ENCODE data around the gene ONECUT3. TPM values are rescaled to one million over a fixed set of nuclear protein-coding genes. Genes with fewer than 3 reads are reported as not detected.

The ONECUT3 gene
- total RNA-seq, 1 donor from 2014 or later, result 0.94 TPM

GRCh38 chr19:1824252-1824622 lies 70.9 kb downstream of the ONECUT3 start:
- Mint-ChIP-seq H3K9me3 (no peaks in the 10 kb centered on the region), H3K36me3 (peaks cover 6% of the 10 kb centered on the region), H3K27ac (no peak overlapping the region), H3K4me3 (no peak overlapping the region), H3K4me1 (ENCODE audit: unreplicated experiment) (peaks cover 3% of the 10 kb centered on the region), H3K27me3 (no peaks in the 10 kb centered on the region)
- no peak for TF ChIP-seq CTCF (conservative IDR thresholded peaks at IDR 0.05)
- no peak for DNase-seq (ENCODE audit: extremely low spot score, unreplicated experiment)

- Mint-ChIP-seq H3K27ac (no peak overlapping the region), H3K9me3 (no peaks in the 10 kb centered on the region), H3K4me3 (no peak overlapping the region), H3K36me3 (peaks cover 3% of the 10 kb centered on the region), H3K4me1 (ENCODE audit: unreplicated experiment) (peaks cover 3% of the 10 kb centered on the region), H3K27me3 (no peaks in the 10 kb centered on the region)
- peak; percentile 87 for DNase-seq (ENCODE audit: extremely low spot score, unreplicated experiment)
- TF ChIP-seq CTCF (conservative IDR thresholded peaks at IDR 0.05), result peak; percentile 93
Observed at GRCh38 chr19:1825909-1826556, 72.7 kb downstream of the ONECUT3 start.

- H3K9me3 Mint-ChIP-seq, result no peaks in the 10 kb centered on the region
- H3K27me3 Mint-ChIP-seq, result no peaks in the 10 kb centered on the region
- peaks cover 3% of the 10 kb centered on the region for H3K4me1 Mint-ChIP-seq (ENCODE audit: unreplicated experiment)
- H3K36me3 Mint-ChIP-seq, result peaks cover 3% of the 10 kb centered on the region
- TF ChIP-seq CTCF (conservative IDR thresholded peaks at IDR 0.05), result no peak
- no peak overlapping the region for H3K27ac Mint-ChIP-seq
- no peak overlapping the region for H3K4me3 Mint-ChIP-seq
- DNase-seq (ENCODE audit: extremely low spot score, unreplicated experiment), result no peak
Observed at GRCh38 chr19:1826557-1827521, 73.5 kb downstream of the ONECUT3 start.

GRCh38 chr19:1827566-1828278 lies 74.4 kb downstream of the ONECUT3 start:
- Mint-ChIP-seq H3K27ac (no peak overlapping the region), H3K9me3 (no peaks in the 10 kb centered on the region), H3K36me3 (peaks cover 3% of the 10 kb centered on the region), H3K4me3 (no peak overlapping the region), H3K4me1 (ENCODE audit: unreplicated experiment) (peaks cover 3% of the 10 kb centered on the region), H3K27me3 (no peaks in the 10 kb centered on the region)
- TF ChIP-seq CTCF (conservative IDR thresholded peaks at IDR 0.05), result no peak
- DNase-seq (ENCODE audit: extremely low spot score, unreplicated experiment), result no peak

- H3K4me3 Mint-ChIP-seq, result no peak overlapping the region
- peaks cover 3% of the 10 kb centered on the region for H3K36me3 Mint-ChIP-seq
- H3K4me1 Mint-ChIP-seq (ENCODE audit: unreplicated experiment), result peaks cover 3% of the 10 kb centered on the region
- no peaks in the 10 kb centered on the region for H3K9me3 Mint-ChIP-seq
- no peak for DNase-seq (ENCODE audit: extremely low spot score, unreplicated experiment)
- H3K27ac Mint-ChIP-seq, result no peak overlapping the region
- no peak for TF ChIP-seq CTCF (conservative IDR thresholded peaks at IDR 0.05)
- H3K27me3 Mint-ChIP-seq, result no peaks in the 10 kb centered on the region
Observed at GRCh38 chr19:1828279-1829238, 75.3 kb downstream of the ONECUT3 start.
